HepG2 (cell line): ENCODE results near the gene ILKAP.

Experiments
- ADNP ChIP-seq: sonication (generic); formaldehyde crosslinking; IDR thresholded peaks from 2 replicates; pipeline ENCODE4 v1.4.0; 2020; ENCODE audit warnings: missing genetic modification reagents
- FOXO4 ChIP-seq: sonication (generic); formaldehyde crosslinking; conservative IDR thresholded peaks from 2 replicates; pipeline ENCODE4 v1.8.1; 2023; ENCODE audit warnings: missing genetic modification reagents
- KDM5A ChIP-seq: fragments of 200-600 bp; sonication (generic); IDR thresholded peaks from 2 replicates; pipeline ENCODE4 v1.7.0; 2018; ENCODE audit warnings: antibody characterized with exemption, mild to moderate bottlenecking, low read length, borderline replicate concordance
- KLF15 ChIP-seq: sonication (generic); formaldehyde crosslinking; IDR thresholded peaks from 2 replicates; pipeline ENCODE4 v1.8.1; 2023; ENCODE audit warnings: borderline replicate concordance, mild to moderate bottlenecking, inconsistent platforms, missing genetic modification reagents, mixed read lengths
- RNF219 ChIP-seq: sonication (generic); formaldehyde crosslinking; IDR thresholded peaks from 2 replicates; pipeline ENCODE4 v1.5.0; 2020; ENCODE audit warnings: mild to moderate bottlenecking, missing genetic modification reagents
- SETDB1 ChIP-seq: sonication (generic); formaldehyde crosslinking; IDR thresholded peaks from 2 replicates; pipeline ENCODE4 v1.5.1; 2020; ENCODE audit warnings: missing genetic modification reagents, mild to moderate bottlenecking, borderline replicate concordance
- SIN3A ChIP-seq: IDR thresholded peaks from 2 replicates; pipeline ENCODE4 v1.6.1; 2011; ENCODE audit warnings: low read depth, mild to moderate bottlenecking, control low read depth, low read length, borderline replicate concordance
- TAF1 ChIP-seq: sonication (generic); formaldehyde crosslinking; IDR thresholded peaks from 2 replicates; pipeline ENCODE4 v1.4.0; 2020; ENCODE audit warnings: missing genetic modification reagents
- ZMYM3 ChIP-seq: sonication (generic); formaldehyde crosslinking; IDR thresholded peaks from 2 replicates; pipeline ENCODE4 v1.5.1; 2020; ENCODE audit warnings: mild to moderate bottlenecking, missing genetic modification reagents
- ZNF263 ChIP-seq: sonication (generic); formaldehyde crosslinking; IDR thresholded peaks from 2 replicates; pipeline ENCODE4 v1.4.0; 2020; ENCODE audit warnings: missing genetic modification reagents
- ZNF337 ChIP-seq: sonication (generic); formaldehyde crosslinking; IDR thresholded peaks from 2 replicates; pipeline ENCODE4 v1.5.1; 2020; ENCODE audit warnings: missing genetic modification reagents, low read depth, mild to moderate bottlenecking, borderline replicate concordance
- ZNF878 ChIP-seq: sonication (generic); formaldehyde crosslinking; IDR thresholded peaks from 2 replicates; pipeline ENCODE4 v1.8.1; 2023; ENCODE audit warnings: mild to moderate bottlenecking, missing genetic modification reagents, moderate library complexity

- TF ChIP-seq KDM5A (no peak), ZMYM3 (0 out of 2 replicates have a peak, but pooled peaks have one; percentile 34), SIN3A (no peak), RNF219 (CRISPR knock-in tag) (no peak), ADNP (no peak), SETDB1 (no peak), ZNF337 (CRISPR knock-in tag) (no peak), ZNF263 (CRISPR knock-in tag) (no peak), FOXO4 (CRISPR knock-in tag) (no peak), ZNF878 (CRISPR knock-in tag) (no peak), TAF1 (CRISPR knock-in tag) (no peak), KLF15 (CRISPR knock-in tag) (no peak)
These were observed 60.1 kb downstream of the ILKAP start for GRCh38 chr2:238143239-238143951.
